CD4-positive, alpha-beta T cell treated with Interleukin-10 for 1 hour (primary cell): ENCODE measurements around the gene HAUS7.

Experiments used
- DNase-seq: peaks from one replicate; pipeline ENCODE4 v3.0.0-alpha.2; 2020

Gene HAUS7

DNA sequence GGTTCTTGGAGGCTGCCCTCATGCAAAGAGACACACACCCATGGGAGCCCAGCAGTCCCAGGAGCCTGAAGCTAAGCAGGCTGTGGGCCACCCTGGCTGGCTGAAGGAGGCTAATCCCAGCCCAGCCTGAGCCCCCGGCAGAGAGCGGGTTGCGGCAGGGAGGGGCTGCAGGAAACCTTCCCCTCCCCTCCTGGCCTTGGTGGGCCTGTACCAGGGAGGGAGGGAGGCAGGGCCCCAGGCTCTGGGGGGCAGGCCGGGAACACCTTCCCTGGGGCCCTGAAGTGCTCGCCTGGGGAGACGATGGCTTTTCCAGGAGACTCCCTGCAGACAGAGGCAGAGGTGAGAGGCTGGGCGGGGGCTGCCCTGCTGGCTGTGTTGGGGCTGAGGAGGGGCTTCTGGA, 28.1 kb upstream of the HAUS7 start:
- DNase-seq = no peak

DNA sequence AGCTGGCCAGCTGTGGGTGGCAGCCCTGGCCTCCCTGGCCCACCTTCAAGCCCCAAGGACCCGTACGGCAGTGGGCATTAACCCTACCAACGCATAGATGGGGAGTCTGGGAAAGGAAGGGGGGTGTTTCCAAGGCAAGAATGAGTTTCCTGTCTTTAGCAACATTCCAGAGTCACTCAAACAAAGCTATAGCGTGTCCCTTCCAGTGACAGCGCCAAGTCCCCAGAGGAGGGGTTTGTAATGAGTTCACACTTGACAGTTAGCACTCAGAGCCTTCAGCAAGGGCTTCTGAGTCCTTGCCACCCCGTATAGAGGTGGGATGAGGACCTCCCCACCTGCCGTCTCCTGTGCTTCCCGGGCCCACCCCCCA, 26.2 kb upstream of the HAUS7 start:
- DNase-seq = no peak

DNA sequence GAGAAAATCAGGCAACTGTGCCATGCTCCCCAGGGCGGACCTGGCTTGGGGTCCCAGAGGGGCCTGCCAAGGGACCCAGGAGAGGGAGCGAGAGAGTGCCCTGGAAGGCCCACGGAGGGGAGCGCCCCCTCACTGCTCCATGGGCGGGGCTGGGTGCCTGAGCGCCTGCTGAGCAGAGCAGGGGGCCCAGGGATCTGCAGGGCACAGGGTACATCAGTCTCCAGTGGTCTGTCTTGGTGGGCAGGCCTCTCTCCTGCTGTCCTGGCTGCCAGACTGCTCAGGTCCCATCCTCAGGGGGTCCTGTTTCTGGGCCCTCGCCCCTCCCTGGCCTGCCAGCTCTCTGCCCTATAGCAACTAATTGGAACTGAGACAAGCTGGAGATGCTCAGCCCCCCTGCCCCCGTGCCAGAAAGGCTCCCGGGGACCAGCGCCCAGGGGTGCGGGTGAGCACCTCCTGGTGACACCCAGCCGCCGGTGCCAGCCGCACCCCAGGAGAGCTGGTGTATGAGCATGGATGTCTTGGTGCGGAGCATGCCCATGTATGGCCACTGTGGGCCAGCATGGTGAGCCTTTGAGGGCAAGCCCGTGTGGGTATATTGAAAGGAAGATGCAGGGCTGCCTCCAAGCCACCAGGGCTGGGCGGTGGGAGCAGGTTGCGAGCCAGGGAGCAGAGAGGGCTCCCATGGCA, 25.7 kb upstream of the HAUS7 start:
- no peak for DNase-seq

DNA sequence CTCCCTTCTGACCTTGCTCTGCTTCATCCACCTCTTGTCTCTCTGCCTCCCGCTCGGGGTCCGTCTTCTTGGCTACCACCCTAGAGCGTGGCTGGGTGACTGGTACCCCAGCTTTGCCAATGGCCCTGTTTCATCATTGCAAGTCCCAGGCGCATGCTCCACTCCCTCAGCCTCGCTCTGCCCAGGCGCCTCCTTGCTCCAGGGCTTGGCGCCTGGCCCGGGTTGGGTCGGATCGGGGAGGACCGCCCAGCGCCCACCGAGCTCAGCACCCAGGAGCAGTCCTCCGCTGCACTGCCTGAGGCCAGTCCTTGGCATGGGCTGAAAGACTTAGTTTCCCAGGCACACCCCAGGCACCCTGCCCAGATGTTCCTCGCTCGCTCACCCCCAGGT, 25.0 kb upstream of the HAUS7 start:
- no peak for DNase-seq

DNA sequence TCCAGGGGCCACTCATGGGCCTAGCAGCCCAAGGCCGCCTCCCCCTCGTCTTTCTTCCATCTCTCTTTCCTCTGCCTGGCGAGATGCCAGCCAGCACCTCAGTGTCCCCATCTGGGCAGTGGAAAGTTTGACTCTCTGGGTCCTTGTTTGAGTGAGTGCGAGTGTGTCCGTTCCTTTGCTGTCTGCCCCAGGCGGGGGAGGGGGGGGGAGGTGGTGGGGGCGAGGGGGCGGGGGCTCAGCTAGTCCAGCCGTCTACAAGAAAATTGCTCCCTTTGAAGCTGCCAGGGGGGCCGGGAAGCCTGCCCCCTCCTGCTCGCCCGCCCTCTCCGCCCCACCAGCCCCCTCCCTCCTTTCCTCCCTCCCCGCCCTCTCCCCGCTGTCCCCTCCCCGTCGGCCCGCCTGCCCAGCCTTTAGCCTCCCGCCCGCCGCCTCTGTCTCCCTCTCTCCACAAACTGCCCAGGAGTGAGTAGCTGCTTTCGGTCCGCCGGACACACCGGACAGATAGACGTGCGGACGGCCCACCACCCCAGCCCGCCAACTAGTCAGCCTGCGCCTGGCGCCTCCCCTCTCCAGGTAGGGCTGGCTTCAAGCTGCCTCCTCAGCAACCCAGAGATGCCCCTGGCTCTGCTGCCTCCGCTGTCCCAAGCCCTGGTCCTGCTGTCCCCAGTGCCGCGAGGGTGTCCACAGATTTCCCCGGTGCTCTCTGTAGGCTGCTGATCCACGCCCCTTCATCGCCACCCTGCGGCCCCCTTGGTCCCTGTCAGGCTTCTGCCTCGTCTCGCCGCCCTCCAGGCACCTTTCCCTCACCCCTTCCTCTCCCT, 24.4 kb upstream of the HAUS7 start, which contains the start of gene BGN:
Gene BGN (plus strand): TSS at position 440 of the 821 bp plus-strand sequence. CDS start 9,652 bp downstream, outside the sequence.
- no peak for DNase-seq

DNA sequence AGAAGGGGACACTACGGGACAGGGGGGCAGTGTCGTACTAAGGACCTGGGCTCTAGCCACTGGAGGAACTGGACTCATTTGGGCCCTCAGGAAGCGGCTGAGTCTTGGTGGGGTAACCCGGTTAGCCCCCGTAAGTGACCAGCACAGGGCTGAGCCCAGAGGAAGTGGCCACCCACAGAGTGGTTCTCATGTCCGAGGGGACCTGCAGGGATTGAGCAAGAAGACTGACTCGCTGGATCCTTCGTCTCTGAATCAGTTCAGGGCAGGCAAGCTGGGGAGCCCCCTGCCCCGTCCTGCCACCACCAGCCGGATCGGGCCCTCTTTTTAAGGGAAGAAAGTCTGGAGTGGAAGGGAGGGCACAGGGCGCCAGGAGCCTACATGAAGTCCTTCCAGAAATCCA, 23.7 kb upstream of the HAUS7 start:
- no peak for DNase-seq

DNA sequence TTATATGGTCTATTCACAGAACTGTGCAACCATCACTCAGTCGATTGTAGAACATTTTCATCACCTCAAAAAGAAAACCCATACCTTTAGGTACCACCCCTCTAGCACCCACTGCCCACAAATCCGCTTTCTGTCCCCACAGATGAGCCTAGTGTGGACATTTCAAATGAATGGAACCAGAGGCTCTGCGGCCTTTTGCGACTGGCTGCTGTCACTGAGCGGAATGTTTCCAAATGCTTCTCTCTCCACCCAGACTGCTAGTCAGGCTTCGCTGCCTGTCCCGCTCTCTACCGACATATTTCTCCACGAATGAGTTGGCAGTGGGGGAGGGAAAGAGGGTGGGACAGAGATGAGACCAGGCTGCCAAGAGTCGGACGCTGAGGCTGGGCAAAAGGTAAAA, 22.7 kb upstream of the HAUS7 start:
- DNase-seq = no peak

DNA sequence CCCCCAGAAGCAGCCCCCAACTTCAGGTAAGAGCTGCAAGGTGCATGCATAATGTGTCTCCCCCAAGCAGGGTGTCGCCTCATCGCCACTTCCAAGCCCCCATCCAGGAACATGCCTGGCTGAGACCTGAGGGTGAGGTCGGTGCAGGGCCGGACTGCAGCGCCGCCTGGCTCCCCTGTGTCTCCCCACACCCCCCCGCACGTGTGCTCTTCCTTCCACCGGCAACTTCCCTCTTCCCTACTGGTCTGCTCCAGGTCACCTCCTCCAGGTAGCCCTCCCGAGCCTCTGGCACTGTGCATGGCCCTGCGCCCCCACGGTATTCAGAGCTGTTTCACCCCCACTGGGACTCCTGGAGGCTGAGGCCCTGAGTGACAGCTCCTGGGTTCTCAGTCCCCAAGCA, 22.2 kb upstream of the HAUS7 start:
- no peak for DNase-seq

DNA sequence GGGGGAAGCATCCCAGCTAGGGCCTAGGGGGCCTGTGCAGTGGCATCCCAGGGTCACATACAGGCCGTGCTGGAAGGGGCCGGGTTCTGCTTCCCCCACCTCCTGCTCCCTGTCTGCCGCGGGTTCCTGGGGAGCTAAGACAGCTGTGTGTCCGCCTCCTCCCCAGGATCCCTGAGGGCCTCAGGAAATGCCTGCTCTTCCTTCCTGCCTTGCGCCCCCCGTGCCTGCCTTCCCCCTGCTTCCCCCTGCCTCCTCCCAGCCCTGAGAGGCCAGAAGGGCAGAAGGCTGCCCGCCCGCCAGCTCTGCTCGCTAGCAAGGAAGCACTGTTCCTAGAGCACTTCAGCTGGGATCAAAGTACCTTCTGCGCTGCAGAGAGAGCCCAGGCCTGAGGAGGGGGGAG, 21.5 kb upstream of the HAUS7 start:
- no peak for DNase-seq

DNA sequence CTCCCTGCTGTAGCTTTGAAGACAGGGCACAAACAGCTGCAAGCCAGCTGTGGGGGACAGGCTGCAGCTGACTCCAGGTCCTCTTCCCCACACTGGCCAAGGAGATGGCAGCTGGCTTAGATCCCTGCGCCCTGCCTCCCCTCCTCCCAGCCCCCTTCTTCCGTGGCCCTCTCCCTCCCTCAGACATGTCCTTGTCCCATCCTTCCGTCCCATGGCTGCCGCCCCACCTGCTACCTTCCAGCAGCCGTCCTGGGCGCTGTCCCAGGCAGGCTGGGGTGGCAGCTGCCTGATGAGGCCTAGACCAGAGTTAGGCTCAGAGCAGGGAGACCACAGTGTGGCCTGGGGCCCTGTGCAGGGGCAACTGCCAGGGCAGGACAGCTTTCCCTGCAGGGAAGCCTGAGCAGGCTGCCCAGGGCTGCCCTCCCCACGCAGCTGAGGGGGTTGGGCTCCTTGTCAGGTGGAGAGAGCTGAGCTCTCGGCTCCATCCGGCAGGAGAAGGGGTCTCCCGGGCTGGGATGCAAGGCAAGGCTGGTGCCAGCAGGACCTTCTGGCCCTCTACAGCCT, 21.1 kb upstream of the HAUS7 start:
- DNase-seq = no peak

DNA sequence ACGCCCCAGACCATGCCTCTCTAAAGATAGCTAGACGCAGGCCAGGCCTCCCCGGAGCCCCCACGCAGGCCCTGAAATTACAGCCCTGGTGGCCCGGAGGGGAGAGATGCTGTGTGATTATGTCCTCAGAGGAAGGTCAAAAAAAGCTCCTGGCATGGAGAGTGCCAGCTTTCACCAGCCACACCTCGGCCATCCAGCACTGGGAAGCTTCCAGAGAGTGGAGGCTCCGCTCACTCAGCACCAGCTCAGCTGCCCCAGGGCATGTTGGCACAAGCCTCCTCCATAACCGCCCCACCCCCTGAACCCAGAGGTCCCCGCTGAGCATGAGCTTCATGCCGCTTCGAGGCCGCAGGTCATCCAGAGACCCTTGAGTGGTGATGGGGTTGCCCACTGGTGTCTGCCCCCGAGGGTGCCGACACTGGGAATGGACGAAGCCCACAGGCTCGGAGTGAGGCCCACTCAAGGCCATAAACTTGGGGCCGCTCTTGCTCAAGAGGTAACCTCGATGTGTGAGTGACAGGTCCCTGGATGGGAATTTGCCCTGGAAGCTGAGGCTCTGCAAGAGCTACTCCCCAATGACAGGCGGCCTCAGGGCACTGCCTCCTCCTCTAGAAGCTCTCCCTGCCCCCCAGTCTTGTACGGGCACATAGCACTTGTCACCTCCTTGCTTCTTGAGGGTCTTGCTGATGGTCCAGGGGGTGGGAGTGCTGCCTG, 20.0 kb upstream of the HAUS7 start:
- no peak for DNase-seq

DNA sequence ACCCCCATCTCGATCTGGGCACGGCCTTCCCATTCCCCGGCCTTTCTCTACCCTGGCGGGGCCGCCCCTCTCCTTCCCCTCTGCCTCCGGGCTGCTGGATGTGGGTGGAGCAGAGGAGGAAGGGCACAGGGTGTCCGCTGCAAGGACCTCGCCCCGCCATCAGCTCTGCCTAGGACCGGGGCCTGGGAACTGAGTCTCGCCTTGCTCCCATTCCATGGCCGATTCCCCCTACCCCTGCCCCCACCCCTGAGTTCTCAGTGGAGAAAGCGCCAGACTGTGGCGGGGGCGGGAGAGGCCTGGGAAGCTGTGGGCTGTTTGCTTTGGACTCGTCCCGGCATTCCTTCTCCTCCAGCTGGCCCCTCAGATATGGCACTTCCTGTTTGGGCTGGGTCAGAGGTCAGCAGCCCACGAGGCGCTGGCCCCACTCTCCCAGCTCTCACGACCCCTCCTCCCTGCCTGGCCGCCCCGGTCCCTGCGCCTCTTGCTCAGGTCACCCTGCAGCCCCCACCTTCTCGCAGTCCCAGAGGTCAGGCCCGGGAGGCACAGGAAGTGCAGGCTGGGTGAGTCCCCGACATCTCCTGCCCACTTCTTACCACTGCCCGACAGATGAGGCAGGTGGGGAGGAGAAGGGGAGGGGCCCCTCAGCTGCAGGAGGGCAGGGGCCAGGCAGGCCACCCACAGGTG, 18.0 kb upstream of the HAUS7 start:
- DNase-seq = no peak

DNA sequence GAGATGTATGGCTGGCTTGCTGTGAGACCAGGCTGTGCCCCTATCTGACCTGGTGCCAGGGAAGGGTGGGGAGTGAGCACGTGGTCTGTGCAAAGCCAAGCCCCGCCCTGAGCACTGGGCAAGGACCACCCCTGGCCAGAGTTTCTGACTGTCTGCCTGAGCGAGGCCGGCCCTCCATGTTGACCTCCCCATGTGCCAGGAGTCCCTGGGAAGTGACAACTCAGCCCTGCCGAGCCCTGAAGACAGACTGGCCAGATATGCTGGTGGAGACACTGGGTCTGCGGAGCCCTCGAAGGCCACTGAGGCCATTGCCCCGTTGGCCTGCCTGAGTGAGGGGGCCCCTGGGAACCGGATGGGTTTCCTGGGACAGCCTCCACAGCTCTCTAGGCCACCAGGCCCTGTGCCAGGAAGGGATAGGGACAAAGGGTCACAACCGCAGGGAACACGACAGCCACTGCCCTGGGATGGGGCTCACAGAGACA, 17.3 kb upstream of the HAUS7 start:
- DNase-seq = no peak

DNA sequence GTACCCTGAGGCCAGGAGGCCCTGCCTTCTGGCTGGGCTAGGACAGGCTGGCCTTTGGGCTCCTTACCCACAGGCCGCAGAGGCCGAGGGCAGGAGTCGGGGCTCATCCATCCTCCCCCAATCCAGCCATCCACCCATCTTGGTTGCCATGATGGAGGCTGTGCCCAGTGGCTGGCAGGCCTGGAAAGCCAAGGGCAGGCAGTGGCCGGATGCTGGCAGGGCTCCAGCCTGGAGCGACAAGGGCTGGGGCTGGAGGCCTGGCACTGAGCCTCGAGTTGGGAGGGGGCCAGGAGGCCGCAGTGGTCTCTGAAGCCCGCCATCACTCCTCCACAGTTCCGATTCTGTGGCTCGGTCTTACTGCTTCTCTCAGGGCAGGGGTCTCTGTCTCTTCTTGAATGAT, 15.8 kb upstream of the HAUS7 start:
- DNase-seq = no peak

DNA sequence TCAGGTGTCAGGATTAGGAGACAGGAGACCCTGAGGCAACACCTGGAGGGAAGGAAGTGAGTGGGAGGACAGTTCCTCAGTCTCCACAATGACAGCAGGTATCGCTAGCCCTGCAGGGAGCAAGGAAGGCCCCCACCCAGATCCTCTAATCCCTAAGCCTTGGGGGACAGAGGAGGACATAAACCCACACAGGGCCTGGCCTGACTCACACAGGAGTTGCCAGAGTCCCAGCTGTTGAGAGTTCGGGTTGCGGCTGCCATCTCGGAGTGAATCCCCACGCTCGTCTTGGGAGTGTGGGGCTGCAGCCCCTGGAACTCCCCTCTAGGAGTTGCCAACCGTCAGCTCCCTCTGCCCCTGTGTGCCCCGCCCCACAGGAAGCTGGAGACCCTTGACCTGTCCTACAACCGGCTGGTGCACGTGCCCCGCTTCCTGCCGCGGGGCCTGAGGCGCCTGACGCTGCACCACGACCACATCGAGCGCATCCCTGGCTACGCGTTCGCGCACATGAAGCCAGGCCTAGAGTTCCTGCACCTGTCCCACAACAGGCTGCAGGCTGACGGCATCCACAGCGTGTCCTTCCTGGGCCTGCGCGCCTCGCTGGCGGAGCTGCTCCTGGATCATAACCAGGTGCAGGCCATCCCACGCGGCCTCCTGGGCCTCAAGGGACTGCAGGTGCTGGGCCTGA, 15.2 kb upstream of the HAUS7 start:
- DNase-seq = no peak

DNA sequence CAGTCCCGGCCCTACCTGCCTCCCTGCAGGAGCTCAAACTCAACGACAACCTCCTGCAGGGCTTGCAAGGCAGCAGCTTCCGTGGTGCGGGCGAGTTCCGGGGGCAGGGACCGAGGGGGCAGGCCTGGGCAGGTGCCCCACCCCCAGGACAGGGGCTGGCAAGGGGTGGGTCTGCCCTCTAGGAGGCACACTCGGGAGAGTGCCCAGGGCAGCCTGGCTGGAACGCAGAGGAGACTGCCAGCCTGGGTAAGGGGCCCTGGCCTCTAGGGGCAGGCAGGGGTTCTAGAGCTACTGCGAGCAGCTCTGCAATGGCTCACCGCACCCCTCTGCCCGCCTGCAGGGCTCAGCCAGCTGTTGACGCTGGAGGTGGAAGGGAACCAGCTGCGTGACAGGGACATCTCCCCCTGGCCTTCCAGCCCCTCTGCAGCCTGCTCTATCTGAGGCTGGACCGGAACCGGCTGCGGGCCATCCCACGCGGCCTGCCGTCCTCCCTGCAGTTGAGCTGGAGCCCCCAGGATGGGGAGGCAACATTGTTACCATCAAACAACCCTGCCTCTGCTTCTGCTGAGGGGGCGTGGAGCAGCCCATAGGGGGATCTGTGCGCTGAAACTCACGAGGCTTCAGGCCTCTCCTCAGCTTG, 12.1 kb upstream of the HAUS7 start:
- no peak for DNase-seq

DNA sequence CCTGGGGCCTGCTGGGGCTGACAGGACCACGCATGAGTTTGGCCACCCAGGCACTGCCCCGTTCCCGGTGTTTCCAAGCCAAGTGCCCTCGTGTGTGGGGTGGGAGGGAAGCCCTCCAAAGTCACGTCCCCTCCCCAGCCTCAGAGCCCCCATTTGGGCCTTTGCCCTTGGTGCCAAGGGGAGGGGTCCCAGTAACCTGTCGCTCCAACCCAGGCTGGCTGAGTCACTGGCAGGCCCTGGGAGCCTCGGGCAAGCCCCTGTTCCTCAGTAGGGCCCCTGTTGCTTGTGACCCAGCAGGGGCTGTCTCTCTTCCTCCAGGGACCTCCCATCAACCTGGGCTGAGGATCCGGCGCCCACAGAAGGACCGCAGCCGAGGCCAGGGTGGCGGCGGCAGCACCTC, 10.7 kb upstream of the HAUS7 start:
- DNase-seq = no peak

DNA sequence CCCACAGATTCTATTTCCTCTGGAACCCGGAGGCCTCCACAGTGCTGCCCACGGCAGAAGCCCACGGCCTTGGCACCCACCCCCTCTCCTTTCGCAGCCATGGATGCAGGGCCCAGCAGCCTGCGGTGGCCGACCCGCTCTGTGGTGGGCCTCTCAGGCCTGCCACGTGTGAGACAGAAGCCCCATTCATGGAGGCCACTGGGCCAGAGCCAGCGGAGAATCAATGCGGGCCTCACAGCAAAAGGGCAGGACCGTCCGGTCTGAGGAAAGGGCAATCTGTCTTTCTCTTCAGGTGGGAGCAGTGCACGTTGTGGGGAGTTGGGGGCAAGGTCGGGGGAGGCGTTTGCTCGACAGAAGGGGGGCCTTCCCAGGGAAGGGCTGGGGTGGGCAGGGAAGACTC, 8.4 kb upstream of the HAUS7 start:
- DNase-seq = no peak

DNA sequence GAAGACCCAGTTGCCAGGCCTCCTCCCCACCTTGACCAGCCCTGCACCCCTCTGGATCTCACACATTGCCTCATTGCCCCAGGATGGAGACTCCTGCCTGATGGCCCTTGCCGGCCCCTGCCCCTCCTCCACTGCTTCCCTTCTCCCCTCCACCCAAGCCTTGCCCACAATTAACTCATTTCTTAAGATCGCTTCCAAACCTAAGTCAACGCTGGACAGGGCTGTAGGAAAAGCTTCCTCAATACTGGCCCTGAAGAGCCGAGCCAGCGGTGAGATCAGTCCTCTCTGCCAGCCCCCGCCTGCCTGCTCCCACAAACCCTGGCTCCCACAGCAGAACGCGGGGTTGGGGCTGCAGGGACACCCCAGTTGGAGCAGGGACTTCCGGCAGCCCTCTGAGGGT, 7.5 kb upstream of the HAUS7 start:
- no peak for DNase-seq

DNA sequence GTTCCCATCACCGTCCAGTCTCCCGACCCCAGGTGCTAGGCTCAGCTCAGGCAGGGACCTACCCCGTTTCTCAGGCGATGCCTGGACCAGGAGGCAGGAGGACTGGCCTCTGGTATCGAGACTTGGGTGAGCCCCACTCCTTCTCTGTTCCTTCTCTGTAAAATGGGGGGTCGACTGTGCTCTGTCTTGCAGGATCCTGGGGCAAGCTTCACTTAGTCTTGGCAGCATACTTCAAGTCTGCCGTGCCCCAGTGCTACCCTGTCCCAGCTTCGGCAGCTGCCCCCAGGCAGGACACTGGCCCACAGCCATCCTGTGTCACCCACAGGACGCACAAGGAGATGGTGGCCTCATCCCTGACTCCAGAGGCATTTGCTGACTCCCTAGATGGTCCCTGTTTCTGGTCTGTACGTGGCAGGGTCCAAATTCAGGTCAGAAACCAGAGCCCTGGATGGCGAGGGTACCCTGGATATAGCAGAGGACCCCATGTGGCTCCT, 7.0 kb upstream of the HAUS7 start:
- DNase-seq = no peak

DNA sequence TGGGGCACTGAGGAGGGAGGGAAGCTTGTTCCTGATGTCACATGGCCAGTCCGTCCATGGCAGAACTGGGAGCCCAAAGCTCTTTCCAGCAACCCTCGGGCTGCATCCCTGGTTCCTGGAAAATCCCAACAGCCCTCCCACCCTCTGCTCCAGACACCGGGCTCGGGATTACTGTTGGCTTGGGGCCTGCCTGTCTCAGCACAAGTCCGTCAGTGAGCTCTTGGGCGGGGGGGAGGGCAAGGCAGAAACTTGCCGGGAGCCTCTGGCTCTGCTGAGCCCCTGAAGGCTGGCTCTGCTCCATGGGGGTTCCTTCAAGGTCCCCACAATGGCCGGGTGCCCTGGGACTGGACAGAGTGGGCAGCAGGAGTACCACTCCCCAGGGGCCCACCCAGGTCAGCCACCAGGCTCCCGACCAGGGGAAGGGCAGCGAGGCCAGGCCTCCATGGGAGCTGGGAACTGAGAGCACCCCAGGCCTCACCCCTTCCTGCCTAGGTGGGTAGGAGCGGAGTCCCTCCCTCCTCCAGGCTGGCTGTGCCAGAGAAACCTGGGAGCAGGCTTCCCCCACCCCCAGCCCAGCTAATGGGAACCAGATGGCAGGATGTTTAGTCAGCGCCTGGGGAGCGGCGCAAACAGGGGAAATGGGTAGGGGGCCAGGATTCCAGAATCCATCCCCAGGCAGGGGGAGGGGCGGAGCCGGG, 6.4 kb upstream of the HAUS7 start:
- DNase-seq = no peak
